ENCODE measurements around the gene ABHD12B. TPM values are rescaled to one million over a fixed set of nuclear protein-coding genes. Genes with fewer than 3 reads are reported as not detected.

ABHD12B gene
- total RNA-seq, 1 donor: not detected

- H3K4me3 ChIP-seq (ENCODE audit: low read depth, low read length): no peak overlapping the region
- DNase-seq (ENCODE audit: low read depth): no peak
- no peak for TF ChIP-seq CTCF (IDR thresholded peaks at IDR 0.05; ENCODE audit: insufficient read depth, low read length)
Observed at GRCh38 chr14:50951032-50951431, 79.2 kb downstream of the ABHD12B start.

GRCh38 chr14:50953502-50953901 is 81.6 kb downstream of the ABHD12B start:
- TF ChIP-seq CTCF (IDR thresholded peaks at IDR 0.05; ENCODE audit: insufficient read depth, low read length): no peak
- no peak overlapping the region for H3K4me3 ChIP-seq (ENCODE audit: low read depth, low read length)
- no peak for DNase-seq (ENCODE audit: low read depth)

Small RNA genes within 50 kb of the gene (small RNA-seq; reads per million reads assigned to genes)
- not detected for gene RF00593

Other genes starting within 250 kb of the ABHD12B start
- gene SAV1, start 203.7 kb upstream of the ABHD12B start, total RNA-seq (ENCODE audit: low replicate concordance): 32.4 and 42.2 TPM in 2 replicates
- gene NIN, start 40.9 kb upstream of the ABHD12B start, total RNA-seq (ENCODE audit: low replicate concordance): 33.4 and 62.8 TPM in 2 replicates
- 39.3 and 79.5 TPM in 2 replicates for gene PYGL, start 72.4 kb downstream of the ABHD12B start, total RNA-seq (ENCODE audit: low replicate concordance)
- gene TRIM9, start 223.1 kb downstream of the ABHD12B start, total RNA-seq (ENCODE audit: low replicate concordance): 0.49 and 1.6 TPM in 2 replicates

Data from fibroblast of the aortic adventitia (primary cell).